Effector memory CD4-positive, alpha-beta T cell (primary cell): ENCODE measurements around the gene RBSN.

Source experiments
- DNase-seq, 3 donors: peaks; one replicate each; pipeline ENCODE4 v3.0.0-alpha.2; 2020
- H3K27ac ChIP-seq: 2 replicates; pipeline ENCODE4 v1.7.0; 2013; ENCODE audit warnings: mild to moderate bottlenecking, low read length, moderate library complexity; ENCODE audit not compliant: insufficient read depth, poor library complexity, severe bottlenecking
- H3K27me3 ChIP-seq: replicated peaks from 2 replicates; pipeline ENCODE4 v1.7.0; 2013; ENCODE audit warnings: mild to moderate bottlenecking, low read length; ENCODE audit not compliant: insufficient read depth, control insufficient read depth, poor library complexity, severe bottlenecking
- H3K36me3 ChIP-seq: 2 replicates; pipeline ENCODE4 v1.7.0; 2013; ENCODE audit warnings: mild to moderate bottlenecking, low read length, moderate library complexity; ENCODE audit not compliant: control insufficient read depth, insufficient read depth
- H3K4me1 ChIP-seq: 2 replicates; pipeline ENCODE4 v1.7.0; 2013; ENCODE audit warnings: low read length, mild to moderate bottlenecking; ENCODE audit not compliant: control insufficient read depth, insufficient read depth, poor library complexity, severe bottlenecking
- H3K4me3 ChIP-seq: 2 replicates; pipeline ENCODE4 v1.7.0; 2013; ENCODE audit warnings: low read length, low read depth, mild to moderate bottlenecking; ENCODE audit not compliant: insufficient read depth, poor library complexity, severe bottlenecking
- H3K9me3 ChIP-seq: 2 replicates; pipeline ENCODE4 v1.7.0; 2013; ENCODE audit warnings: mild to moderate bottlenecking, low read length, moderate library complexity; ENCODE audit not compliant: control insufficient read depth

Gene RBSN

DNA sequence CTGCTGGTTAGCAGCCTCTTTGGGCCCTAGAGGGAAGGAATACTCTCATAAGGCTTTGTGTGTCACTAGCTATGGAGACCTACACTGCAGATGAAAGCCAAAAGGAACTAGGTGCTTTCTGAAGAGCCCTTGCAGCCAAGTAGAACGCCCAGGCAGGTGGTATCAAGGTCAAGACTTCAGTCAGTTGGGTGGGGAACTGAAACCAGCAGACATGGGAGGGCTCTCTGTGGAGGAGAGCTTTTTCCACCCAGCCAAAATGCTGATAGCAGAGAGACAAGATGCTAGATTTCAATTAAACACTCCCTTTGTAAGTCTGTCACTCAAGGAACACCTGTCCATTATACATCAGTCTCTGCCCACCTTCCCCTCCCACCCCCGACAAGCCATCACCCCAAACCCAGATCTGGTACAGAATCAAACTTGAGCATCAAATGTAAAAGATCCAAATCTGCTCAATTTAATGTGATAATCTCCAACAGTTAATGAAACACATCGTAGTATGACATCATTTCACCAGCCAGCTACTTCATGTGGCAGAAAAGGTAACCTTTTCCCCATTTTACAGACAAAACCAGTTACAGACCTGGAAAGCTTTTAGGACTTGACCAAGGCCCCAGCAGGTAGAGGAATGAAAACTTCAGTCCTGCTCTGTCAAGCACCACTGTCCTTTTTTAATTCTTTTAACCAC lies 48.4 kb downstream of the RBSN start:
- H3K36me3 ChIP-seq: peaks cover 40% of the 10 kb centered on the region
- H3K9me3 ChIP-seq: no peaks in the 10 kb centered on the region
- DNase-seq: no peak
- no peak overlapping the region for H3K4me3 ChIP-seq
- no peaks in the 10 kb centered on the region for H3K4me1 ChIP-seq
- no peak overlapping the region for H3K27ac ChIP-seq
- H3K27me3 ChIP-seq: no peaks in the 10 kb centered on the region

DNA sequence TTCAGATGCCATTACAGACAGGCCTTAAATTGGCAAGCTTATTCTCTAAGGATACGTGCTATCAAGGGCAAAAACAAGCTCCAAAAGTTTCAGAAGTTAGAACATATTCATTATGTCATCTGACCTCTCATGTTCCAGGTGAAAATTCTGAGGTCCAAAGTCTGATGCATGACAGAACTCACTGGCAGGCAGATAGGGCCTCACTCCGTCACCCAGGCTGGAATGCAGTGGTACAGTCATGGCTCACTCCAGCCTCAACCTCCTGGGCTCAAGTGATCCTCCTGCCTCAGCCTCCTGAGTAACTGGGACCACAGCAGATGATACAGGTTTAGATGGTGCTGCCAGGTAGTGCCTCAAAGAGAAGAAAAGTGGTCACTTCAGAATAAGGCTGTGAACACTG lies 49.4 kb downstream of the RBSN start:
- H3K9me3 ChIP-seq: no peaks in the 10 kb centered on the region
- peaks cover 48% of the 10 kb centered on the region for H3K36me3 ChIP-seq
- H3K4me1 ChIP-seq: no peaks in the 10 kb centered on the region
- H3K27me3 ChIP-seq: no peaks in the 10 kb centered on the region
- DNase-seq: no peak
- H3K27ac ChIP-seq: no peak overlapping the region
- H3K4me3 ChIP-seq: no peak overlapping the region

DNA sequence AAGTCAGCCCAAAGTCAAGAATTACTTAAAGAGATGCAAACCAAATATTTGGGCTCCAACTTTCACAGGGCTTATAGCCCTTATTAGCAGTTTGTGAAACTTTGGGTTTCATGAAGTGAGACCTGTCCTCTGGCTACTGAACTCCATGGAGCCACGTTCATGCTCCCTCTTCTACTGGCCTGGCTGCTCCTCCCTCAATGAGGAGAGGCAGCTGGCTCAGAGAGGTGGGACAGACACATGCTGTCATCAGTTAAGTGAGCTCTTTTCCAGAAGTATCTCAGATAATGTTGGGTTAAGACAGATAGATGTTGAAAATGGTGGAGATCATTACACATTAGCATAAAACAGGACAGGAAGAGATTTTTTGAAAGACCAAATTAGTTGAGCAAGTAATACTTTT lies 53.3 kb downstream of the RBSN start:
- Histone ChIP-seq H3K4me3 (no peak overlapping the region), H3K4me1 (peaks cover 7% of the 10 kb centered on the region), H3K36me3 (peaks cover 66% of the 10 kb centered on the region), H3K27me3 (no peaks in the 10 kb centered on the region), H3K9me3 (no peaks in the 10 kb centered on the region), H3K27ac (no peak overlapping the region)
- DNase-seq: no peak

GRCh38 chr3:15044326-15044725 lies 54.6 kb downstream of the RBSN start:
- no peak overlapping the region for H3K4me3 ChIP-seq
- H3K36me3 ChIP-seq: peaks cover 69% of the 10 kb centered on the region
- DNase-seq: no peak
- no peak overlapping the region for H3K27ac ChIP-seq
- no peaks in the 10 kb centered on the region for H3K9me3 ChIP-seq
- H3K27me3 ChIP-seq: no peaks in the 10 kb centered on the region
- H3K4me1 ChIP-seq: peaks cover 7% of the 10 kb centered on the region

GRCh38 chr3:15043408-15044171 lies 55.4 kb downstream of the RBSN start:
- no peaks in the 10 kb centered on the region for H3K9me3 ChIP-seq
- DNase-seq: no peak
- H3K4me3 ChIP-seq: no peak overlapping the region
- no peaks in the 10 kb centered on the region for H3K27me3 ChIP-seq
- H3K27ac ChIP-seq: no peak overlapping the region
- peaks cover 72% of the 10 kb centered on the region for H3K36me3 ChIP-seq
- peaks cover 7% of the 10 kb centered on the region for H3K4me1 ChIP-seq

DNA sequence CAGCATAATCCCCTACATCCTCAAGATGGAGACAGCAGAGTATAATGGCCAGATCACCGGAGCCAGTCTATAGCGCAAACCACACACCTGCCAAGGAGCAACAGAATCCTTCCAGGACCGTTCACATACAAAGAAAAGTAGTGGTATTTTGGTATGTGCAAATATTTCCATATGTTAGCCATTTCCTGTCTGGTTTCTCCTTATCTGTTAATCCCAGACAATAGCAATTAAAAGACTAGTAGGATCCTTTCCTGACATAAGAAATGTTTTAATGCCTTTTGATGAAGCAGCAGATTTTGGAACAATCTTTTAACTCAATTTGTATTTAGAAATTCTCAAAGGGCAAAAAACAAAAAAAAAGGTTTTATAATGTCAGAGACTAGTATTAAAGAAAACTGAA lies 56.0 kb downstream of the RBSN start:
- Histone ChIP-seq H3K4me3 (no peak overlapping the region), H3K27me3 (no peaks in the 10 kb centered on the region), H3K27ac (no peak overlapping the region), H3K36me3 (peaks cover 79% of the 10 kb centered on the region), H3K4me1 (peaks cover 7% of the 10 kb centered on the region), H3K9me3 (no peaks in the 10 kb centered on the region)
- DNase-seq: no peak

DNA sequence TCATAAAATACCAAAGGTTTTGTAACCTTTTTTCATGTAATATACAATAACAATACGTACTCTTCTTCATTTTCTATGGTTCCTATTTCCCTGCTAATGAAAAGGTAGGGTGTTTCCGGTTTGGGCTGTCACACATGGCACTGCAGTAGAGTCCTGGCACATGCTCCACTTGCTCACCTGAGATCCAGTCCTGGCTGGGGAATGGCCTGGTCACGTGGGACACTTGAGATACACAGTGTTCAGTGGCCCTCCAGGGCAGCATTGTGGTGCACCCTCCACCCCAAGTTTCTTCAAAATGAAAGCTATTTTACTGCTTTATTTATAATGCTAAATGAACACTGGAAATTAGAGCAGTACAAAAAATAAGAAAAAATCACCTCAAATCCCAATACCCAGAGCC lies 57.0 kb downstream of the RBSN start:
- Histone ChIP-seq H3K36me3 (peaks cover 77% of the 10 kb centered on the region), H3K9me3 (no peaks in the 10 kb centered on the region), H3K4me1 (peaks cover 7% of the 10 kb centered on the region), H3K27ac (no peak overlapping the region), H3K4me3 (no peak overlapping the region), H3K27me3 (no peaks in the 10 kb centered on the region)
- DNase-seq: no peak

- Histone ChIP-seq H3K4me1 (peaks cover 7% of the 10 kb centered on the region), H3K27me3 (no peaks in the 10 kb centered on the region), H3K27ac (no peak overlapping the region), H3K9me3 (no peaks in the 10 kb centered on the region), H3K36me3 (peaks cover 71% of the 10 kb centered on the region), H3K4me3 (no peak overlapping the region)
- no peak for DNase-seq
Observed at GRCh38 chr3:15040844-15041243, 58.1 kb downstream of the RBSN start.

DNA sequence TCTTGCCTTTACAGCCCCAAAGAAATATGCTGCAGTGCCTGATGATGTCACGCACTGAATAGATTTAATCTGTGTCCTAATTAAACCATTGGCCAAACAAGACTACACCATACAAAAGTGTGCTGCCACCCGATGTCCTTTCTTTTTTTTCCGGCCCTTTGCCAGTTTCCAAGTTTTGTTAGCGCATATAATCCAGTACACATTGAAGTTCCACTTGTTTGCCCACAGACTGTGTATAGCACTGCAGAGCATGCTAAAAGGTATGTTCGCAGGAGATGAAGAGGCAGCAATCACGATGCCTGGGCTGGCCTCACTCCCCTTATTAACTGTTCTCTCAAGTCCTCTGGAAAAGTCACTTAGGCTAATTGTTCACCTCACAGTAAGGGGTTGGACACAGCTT lies 60.6 kb downstream of the RBSN start:
- H3K4me1 ChIP-seq: no peaks in the 10 kb centered on the region
- no peaks in the 10 kb centered on the region for H3K9me3 ChIP-seq
- no peaks in the 10 kb centered on the region for H3K27me3 ChIP-seq
- H3K27ac ChIP-seq: no peak overlapping the region
- H3K4me3 ChIP-seq: no peak overlapping the region
- DNase-seq: no peak
- peaks cover 72% of the 10 kb centered on the region for H3K36me3 ChIP-seq

DNA sequence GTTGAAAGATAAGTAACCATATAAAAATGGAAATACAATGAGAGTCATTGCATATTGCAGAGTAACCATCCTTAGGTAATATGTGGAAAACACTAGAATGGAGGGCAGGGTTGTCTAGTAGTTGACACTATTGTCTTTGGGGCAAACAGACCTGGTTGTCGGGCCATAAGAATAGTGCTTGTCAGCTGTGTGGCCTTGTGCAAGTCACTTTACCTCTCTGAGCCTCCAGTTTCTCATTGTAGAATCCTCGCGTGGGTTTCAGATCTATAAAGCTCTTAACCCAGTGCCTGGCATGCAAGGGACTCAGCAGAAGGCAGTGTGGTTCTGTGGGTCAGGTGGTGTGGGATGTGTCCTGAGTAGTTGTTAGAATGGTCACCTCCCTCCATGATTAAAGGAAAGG lies 65.8 kb downstream of the RBSN start:
- H3K36me3 ChIP-seq: peaks cover 78% of the 10 kb centered on the region
- no peaks in the 10 kb centered on the region for H3K27me3 ChIP-seq
- no peak for DNase-seq
- H3K27ac ChIP-seq: no peak overlapping the region
- no peak overlapping the region for H3K4me3 ChIP-seq
- no peaks in the 10 kb centered on the region for H3K4me1 ChIP-seq
- no peaks in the 10 kb centered on the region for H3K9me3 ChIP-seq
